IPS-20b (cell line): ENCODE data around the gene CCDC178.

Experiments
- H3K27ac ChIP-seq: one replicate; pipeline ENCODE4 v1.5.1; 2013; ENCODE audit warnings: low read length
- H3K27me3 ChIP-seq: 2 replicates; pipeline ENCODE4 v1.6.1; 2013; ENCODE audit warnings: mild to moderate bottlenecking, low read length, inconsistent platforms; ENCODE audit not compliant: insufficient read depth
- H3K36me3 ChIP-seq: 2 replicates; pipeline ENCODE4 v1.6.1; 2013; ENCODE audit warnings: low read depth, mild to moderate bottlenecking, inconsistent platforms, low read length, moderate library complexity; ENCODE audit not compliant: insufficient read depth
- H3K4me1 ChIP-seq: 2 replicates; pipeline ENCODE4 v1.6.1; 2013; ENCODE audit warnings: mild to moderate bottlenecking, control low read depth, inconsistent platforms, low read length, moderate library complexity; ENCODE audit not compliant: insufficient read depth
- H3K4me3 ChIP-seq: 2 replicates; pipeline ENCODE4 v1.5.1; 2013; ENCODE audit warnings: mild to moderate bottlenecking, low read length, inconsistent platforms
- H3K9ac ChIP-seq: 2 replicates; pipeline ENCODE4 v1.6.1; 2013; ENCODE audit warnings: low read depth, mild to moderate bottlenecking, inconsistent platforms, low read length, moderate library complexity
- H3K9me3 ChIP-seq: 2 replicates; pipeline ENCODE4 v1.6.1; 2013; ENCODE audit warnings: mild to moderate bottlenecking, low read depth, low read length, inconsistent platforms; ENCODE audit not compliant: insufficient read depth

Gene CCDC178

DNA sequence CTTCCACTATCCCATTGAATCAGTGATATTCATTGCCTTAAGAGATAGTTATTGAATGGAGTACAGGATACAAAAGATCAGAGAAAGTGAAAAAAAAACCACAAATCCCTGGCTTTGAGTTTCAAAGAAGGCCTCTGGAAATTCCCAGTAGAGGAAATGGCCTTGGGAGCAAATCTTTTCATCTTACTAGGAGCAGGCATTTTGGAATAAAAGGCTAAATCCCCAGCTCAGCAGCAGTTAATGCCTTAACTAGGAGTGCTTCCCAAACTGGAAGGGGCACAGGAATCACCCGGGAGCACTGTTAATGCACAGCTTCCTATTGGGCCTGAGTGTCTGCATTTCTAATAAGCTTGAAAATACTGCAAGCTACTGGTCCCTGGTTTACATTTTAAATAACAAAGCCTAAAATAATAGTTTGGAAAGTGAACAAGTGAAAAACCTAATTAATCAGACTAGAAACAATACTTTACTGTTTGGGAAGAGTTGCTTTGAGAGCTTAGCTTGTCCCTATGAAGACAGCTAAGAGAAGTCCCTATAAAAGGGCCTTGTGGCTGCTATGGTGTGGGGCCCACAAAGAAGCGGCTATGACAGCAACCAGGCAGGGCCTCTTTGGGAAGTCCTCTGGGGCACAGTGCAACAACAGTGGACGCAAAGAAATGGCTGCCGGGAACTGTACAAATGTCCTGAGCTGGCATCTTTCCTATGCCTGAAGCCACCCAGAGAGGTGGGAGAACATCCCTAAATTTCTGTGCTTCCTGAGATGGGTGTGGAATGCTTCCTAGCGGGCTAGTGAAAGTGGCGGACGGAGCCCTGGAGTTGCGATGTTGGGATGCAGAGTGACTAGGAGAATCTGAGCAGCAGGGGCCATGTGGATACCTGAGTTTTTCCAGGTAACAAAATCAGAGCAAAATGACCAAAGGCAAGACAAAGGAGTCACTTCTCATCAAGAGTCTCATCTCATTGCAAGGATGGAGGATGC lies 550.6 kb downstream of the CCDC178 start:
- peak overlapping the region; percentile 7 for H3K27ac ChIP-seq
- H3K27me3 ChIP-seq = no peaks in the 10 kb centered on the region
- H3K4me3 ChIP-seq = no peak overlapping the region; the same call in 1 of the 2 replicates
- H3K36me3 ChIP-seq = no peaks in the 10 kb centered on the region
- H3K9me3 ChIP-seq = no peaks in the 10 kb centered on the region
- no peak overlapping the region for H3K9ac ChIP-seq
- H3K4me1 ChIP-seq = peaks cover 19% of the 10 kb centered on the region

GRCh38 chr18:32888306-32888705 lies 552.2 kb downstream of the CCDC178 start:
- H3K4me1 ChIP-seq = peaks cover 19% of the 10 kb centered on the region
- H3K27ac ChIP-seq = no peak overlapping the region
- H3K9ac ChIP-seq = no peak overlapping the region
- H3K36me3 ChIP-seq = no peaks in the 10 kb centered on the region
- no peak overlapping the region for H3K4me3 ChIP-seq
- no peaks in the 10 kb centered on the region for H3K9me3 ChIP-seq
- H3K27me3 ChIP-seq = no peaks in the 10 kb centered on the region
